ENCODE measurements around the gene SNX13. TPM values are rescaled to one million over a fixed set of nuclear protein-coding genes. Genes with fewer than 3 reads are reported as not detected.

SNX13 gene, protein sequence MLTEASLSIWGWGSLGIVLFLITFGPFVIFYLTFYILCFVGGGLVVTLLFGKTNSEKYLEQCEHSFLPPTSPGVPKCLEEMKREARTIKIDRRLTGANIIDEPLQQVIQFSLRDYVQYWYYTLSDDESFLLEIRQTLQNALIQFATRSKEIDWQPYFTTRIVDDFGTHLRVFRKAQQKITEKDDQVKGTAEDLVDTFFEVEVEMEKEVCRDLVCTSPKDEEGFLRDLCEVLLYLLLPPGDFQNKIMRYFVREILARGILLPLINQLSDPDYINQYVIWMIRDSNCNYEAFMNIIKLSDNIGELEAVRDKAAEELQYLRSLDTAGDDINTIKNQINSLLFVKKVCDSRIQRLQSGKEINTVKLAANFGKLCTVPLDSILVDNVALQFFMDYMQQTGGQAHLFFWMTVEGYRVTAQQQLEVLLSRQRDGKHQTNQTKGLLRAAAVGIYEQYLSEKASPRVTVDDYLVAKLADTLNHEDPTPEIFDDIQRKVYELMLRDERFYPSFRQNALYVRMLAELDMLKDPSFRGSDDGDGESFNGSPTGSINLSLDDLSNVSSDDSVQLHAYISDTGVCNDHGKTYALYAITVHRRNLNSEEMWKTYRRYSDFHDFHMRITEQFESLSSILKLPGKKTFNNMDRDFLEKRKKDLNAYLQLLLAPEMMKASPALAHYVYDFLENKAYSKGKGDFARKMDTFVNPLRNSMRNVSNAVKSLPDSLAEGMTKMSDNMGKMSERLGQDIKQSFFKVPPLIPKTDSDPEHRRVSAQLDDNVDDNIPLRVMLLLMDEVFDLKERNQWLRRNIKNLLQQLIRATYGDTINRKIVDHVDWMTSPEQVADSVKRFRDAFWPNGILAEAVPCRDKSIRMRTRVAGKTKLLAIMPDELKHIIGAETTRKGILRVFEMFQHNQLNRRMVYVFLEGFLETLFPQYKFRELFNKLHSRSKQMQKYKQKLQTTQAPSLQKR
- total RNA-seq (2021; fragmentation: NEBNext Ultra II Directional; extraction: Animal tissue kit (Norgen Biotek cat#: 25700)): 10 to 100 TPM; 29.0 to 33.1 (median 30.3) TPM
- long read RNA-seq, full-length matches to known transcripts: 13 of 31 reads
- long read RNA-seq, partial matches to known transcripts: 13 of 31 reads
- long read RNA-seq, other reads (novel, unspliced or antisense): 5 of 31 reads

DNA sequence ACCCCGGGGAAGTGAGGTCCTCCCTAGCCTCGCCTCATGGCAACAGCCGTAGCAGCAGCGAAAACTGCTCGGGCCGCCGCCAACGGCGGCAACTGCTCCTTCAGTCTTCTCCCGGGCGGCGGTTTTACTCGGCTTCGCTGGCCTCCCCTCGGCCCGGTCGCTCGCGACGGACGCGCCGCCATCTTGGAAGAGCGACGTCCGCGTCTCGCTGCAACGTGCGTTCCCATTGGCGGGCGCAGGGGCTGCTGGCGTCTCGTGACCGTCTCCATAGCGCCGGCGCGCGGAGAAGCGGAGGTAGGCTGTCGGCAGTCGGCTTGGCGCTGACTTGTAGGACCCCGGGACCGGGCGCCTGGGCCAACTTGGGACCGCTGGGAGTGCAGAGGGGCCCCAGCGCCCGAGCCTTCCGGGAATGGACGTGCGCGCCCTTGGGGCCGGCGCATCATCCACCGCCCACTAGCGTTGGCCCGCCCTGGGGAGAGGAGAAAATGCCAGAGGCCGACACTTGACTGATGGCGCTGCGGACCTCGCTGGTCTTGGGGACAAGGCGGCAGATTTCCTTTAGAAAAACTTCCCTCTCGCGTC lies at the start of gene SNX13:
SNX13 (minus strand) TSS at position 193 of the 582 bp plus-strand sequence. CDS start 199 bp downstream, outside the sequence.
- H3K4me3 Mint-ChIP-seq: peak within 1 kb of the TSS; percentile 99
- H3K36me3 Mint-ChIP-seq (ENCODE audit: low read depth): no peaks in the 10 kb centered on the region
- no peaks in the 10 kb centered on the region for H3K9me3 Mint-ChIP-seq
- H3K27ac Mint-ChIP-seq: peak within 1 kb of the TSS; percentile 97
- TF ChIP-seq, protein P1, sequence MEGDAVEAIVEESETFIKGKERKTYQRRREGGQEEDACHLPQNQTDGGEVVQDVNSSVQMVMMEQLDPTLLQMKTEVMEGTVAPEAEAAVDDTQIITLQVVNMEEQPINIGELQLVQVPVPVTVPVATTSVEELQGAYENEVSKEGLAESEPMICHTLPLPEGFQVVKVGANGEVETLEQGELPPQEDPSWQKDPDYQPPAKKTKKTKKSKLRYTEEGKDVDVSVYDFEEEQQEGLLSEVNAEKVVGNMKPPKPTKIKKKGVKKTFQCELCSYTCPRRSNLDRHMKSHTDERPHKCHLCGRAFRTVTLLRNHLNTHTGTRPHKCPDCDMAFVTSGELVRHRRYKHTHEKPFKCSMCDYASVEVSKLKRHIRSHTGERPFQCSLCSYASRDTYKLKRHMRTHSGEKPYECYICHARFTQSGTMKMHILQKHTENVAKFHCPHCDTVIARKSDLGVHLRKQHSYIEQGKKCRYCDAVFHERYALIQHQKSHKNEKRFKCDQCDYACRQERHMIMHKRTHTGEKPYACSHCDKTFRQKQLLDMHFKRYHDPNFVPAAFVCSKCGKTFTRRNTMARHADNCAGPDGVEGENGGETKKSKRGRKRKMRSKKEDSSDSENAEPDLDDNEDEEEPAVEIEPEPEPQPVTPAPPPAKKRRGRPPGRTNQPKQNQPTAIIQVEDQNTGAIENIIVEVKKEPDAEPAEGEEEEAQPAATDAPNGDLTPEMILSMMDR (IDR thresholded peaks at IDR 0.05): peak; percentile 67
- DNase-seq: peak; percentile 90
- H3K27me3 Mint-ChIP-seq (ENCODE audit: insufficient read depth): no peaks in the 10 kb centered on the region; the same call in 1 of the 2 replicates
- peaks cover 34% of the 10 kb centered on the region for H3K4me1 Mint-ChIP-seq (ENCODE audit: low read depth)

DNA sequence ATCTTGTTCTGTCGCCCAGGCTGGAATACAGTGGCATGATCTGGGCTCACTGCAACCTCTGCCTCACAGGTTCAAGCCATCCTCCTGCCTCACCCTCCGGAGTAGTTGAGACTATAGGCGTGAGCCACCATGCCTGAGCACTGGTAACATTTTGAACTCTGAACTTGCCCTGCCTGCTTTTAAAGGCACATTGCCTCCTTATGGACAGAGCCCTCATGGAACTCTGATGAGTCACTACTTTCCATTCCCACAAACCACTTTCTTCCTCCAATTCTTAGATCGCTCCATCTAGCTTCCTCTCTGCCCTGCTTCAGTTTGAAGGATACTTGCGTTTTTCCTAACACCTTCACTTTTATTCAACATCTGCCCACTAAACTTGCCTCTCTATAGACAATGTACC lies 49.3 kb upstream of the SNX13 start:
- H3K36me3 Mint-ChIP-seq (ENCODE audit: low read depth): no peaks in the 10 kb centered on the region
- H3K27ac Mint-ChIP-seq: no peak overlapping the region
- peaks cover 21% of the 10 kb centered on the region for H3K4me1 Mint-ChIP-seq (ENCODE audit: low read depth)
- DNase-seq: no peak
- H3K9me3 Mint-ChIP-seq: no peaks in the 10 kb centered on the region
- peaks cover 3% of the 10 kb centered on the region for H3K27me3 Mint-ChIP-seq (ENCODE audit: insufficient read depth)
- no peak overlapping the region for H3K4me3 Mint-ChIP-seq
- TF ChIP-seq, protein P1 (IDR thresholded peaks at IDR 0.05): no peak

DNA sequence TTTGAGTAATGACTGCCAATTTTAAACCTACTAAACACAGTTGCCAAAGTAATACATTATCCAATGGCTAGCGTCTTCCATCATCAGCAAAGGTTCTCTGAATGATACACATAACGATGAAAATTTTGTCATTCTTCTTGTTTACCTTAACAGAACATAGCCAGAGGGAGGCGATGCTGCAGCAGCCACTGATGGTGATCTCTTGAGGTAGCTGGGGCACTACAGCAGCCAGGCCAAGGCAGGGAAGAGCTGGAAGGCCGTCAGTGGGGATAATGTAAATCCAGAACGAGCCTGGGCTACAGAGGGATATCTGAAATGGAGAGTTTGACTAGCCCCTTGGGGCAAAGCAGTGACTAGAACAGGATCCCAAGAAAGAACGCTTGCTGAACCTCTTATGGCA lies 48.6 kb upstream of the SNX13 start:
- Mint-ChIP-seq H3K9me3 (no peaks in the 10 kb centered on the region), H3K4me3 (no peak overlapping the region), H3K27me3 (ENCODE audit: insufficient read depth) (peaks cover 3% of the 10 kb centered on the region), H3K27ac (no peak overlapping the region), H3K4me1 (ENCODE audit: low read depth) (peaks cover 21% of the 10 kb centered on the region), H3K36me3 (ENCODE audit: low read depth) (no peaks in the 10 kb centered on the region)
- TF ChIP-seq, protein P1 (IDR thresholded peaks at IDR 0.05): no peak
- DNase-seq: no peak

DNA sequence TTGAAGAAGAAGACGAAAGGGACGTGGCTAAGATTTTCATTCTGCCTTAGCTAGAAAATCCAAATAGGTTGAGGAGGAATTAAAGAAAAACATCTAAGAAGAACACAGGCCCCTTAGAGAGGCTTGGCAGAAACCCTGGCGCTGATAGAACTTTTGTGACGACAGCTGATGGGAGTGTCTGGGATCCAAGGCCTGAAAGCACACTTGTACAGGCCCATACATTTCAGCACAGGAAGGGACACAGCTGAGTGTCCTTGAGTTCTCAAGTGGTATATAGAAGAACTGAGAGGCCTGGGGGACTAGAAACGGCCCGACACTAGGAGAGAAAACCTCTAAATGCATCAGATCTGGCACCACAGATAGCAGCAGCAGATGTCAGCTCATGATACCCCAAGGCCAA lies 47.8 kb upstream of the SNX13 start:
- DNase-seq: no peak
- peaks cover 25% of the 10 kb centered on the region for H3K4me1 Mint-ChIP-seq (ENCODE audit: low read depth)
- H3K36me3 Mint-ChIP-seq (ENCODE audit: low read depth): no peaks in the 10 kb centered on the region
- H3K27ac Mint-ChIP-seq: no peak overlapping the region
- peaks cover 3% of the 10 kb centered on the region for H3K27me3 Mint-ChIP-seq (ENCODE audit: insufficient read depth)
- H3K9me3 Mint-ChIP-seq: no peaks in the 10 kb centered on the region
- TF ChIP-seq, protein P1 (IDR thresholded peaks at IDR 0.05): no peak
- no peak overlapping the region for H3K4me3 Mint-ChIP-seq

DNA sequence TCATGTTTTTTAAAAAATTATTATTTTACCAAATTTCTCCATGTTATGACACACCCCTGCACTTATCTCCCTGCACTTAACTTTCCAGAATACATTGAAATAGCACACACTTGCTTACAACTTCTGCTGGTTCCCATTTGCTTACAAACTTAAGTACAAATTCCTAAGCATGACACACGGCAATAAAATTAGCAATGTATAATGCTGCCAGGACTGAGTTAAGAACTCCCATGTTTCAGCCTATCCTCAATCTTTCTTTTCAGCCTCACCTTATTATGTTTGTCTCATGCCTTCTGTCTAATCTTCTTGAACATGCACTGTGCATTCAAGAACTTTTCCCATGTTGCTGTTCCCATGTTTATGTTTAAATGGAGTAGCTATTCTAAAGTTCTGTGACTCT lies 46.6 kb upstream of the SNX13 start:
- no peak overlapping the region for H3K27ac Mint-ChIP-seq

More for the DNA sequence above, 46.6 kb upstream of the SNX13 start:
- H3K9me3 Mint-ChIP-seq: no peaks in the 10 kb centered on the region
- peak; percentile 74 for DNase-seq
- TF ChIP-seq, protein P1 (IDR thresholded peaks at IDR 0.05): no peak
- no peaks in the 10 kb centered on the region; the same call in 1 of the 2 replicates for H3K27me3 Mint-ChIP-seq (ENCODE audit: insufficient read depth)
- peak overlapping the region; percentile 9; the same call in 1 of the 2 replicates for H3K4me3 Mint-ChIP-seq
- H3K36me3 Mint-ChIP-seq (ENCODE audit: low read depth): no peaks in the 10 kb centered on the region
- peaks cover 28% of the 10 kb centered on the region for H3K4me1 Mint-ChIP-seq (ENCODE audit: low read depth)

Measured in HFFc6 (cell line).